Kidney (tissue), 14 donors: ENCODE results near the gene MRM1. TPM values are rescaled to one million over a fixed set of nuclear protein-coding genes. Genes with fewer than 3 reads are reported as not detected.

Source experiments
- DNase-seq, 5 donors: peaks; one replicate each; pipeline ENCODE4 v3.0.0-alpha.2; 2013 to 2020
- FAIRE-seq: peaks from 2 replicates; lab custom pipeline; 2012; peaks lifted over from hg19 to GRCh38; lab: Jason Lieb, UNC
- H3K27ac ChIP-seq, 2 donors: one replicate each; pipeline ENCODE4 v1.7.0; 2013; ENCODE audit warnings: low read depth in 2 of 2, low read length in 2 of 2, inconsistent platforms in 1 of 2
- H3K27me3 ChIP-seq: one replicate; pipeline ENCODE4 v1.7.1; 2013; ENCODE audit warnings: low read length, inconsistent platforms; ENCODE audit not compliant: control insufficient read depth, insufficient read depth
- H3K36me3 ChIP-seq, 3 donors: one replicate each; pipeline versions ENCODE4 v1.7.0 to v1.7.1; 2013; ENCODE audit warnings: low read length in 3 of 3, control low read depth in 1 of 3, inconsistent platforms in 1 of 3; ENCODE audit not compliant: insufficient read depth in 3 of 3, control insufficient read depth in 2 of 3
- H3K4me1 ChIP-seq, 3 donors: one replicate each; pipeline versions ENCODE4 v1.7.0 to v1.7.1; 2013; ENCODE audit warnings: low read length in 3 of 3, inconsistent platforms in 1 of 3, low read depth in 1 of 3; ENCODE audit not compliant: control insufficient read depth in 2 of 3, insufficient read depth in 2 of 3
- H3K4me3 ChIP-seq, 3 donors: one replicate each; pipeline versions ENCODE4 v1.7.0 to v1.8.1; 2013; ENCODE audit warnings: low read length in 3 of 3, control low read depth in 1 of 3, inconsistent platforms in 1 of 3
- H3K9ac ChIP-seq, 3 donors: one replicate each; pipeline versions ENCODE4 v1.7.0 to v1.7.1; 2013; ENCODE audit warnings: low read length in 3 of 3, control low read depth in 1 of 3, inconsistent platforms in 1 of 3
- H3K9me3 ChIP-seq, 3 donors: one replicate each; pipeline versions ENCODE4 v1.7.0 to v1.7.1; 2013; ENCODE audit warnings: low read length in 3 of 3, control low read depth in 1 of 3, inconsistent platforms in 1 of 3; ENCODE audit not compliant: control insufficient read depth in 2 of 3, insufficient read depth in 1 of 3
- CTCF ChIP-seq: IDR thresholded peaks from 3 replicates; pipeline ENCODE4 v1.5.1; 2012; ENCODE audit warnings: mild to moderate bottlenecking, moderate library complexity, borderline replicate concordance; ENCODE audit not compliant: insufficient read depth; ENCODE audit errors: extremely low read depth
- intact Hi-C: fragments of 100-400 bp; cut with DNase I; formaldehyde crosslinking; loops from one replicate; pipeline ENCODE4 v1.11.1; 2022
- polyA plus RNA-seq: library from polyadenylated mRNA; stranded (reverse); fragments of 350-450 nt; fragmentation: Illumina TruSeq; extraction: RNeasy Lipid Tissue Mini Kit (QIAGEN cat#74804); gene quantifications from one replicate; pipeline ENCODE4 v1.2.3, GENCODE V29; 2014; ENCODE audit warnings: low read depth, low replicate concordance; ENCODE audit not compliant: insufficient read depth
- total RNA-seq: library from RNA; stranded (reverse); fragmentation: NEBNext Ultra II Directional; extraction: Animal tissue kit (Norgen Biotek cat#: 25700); gene quantifications from one replicate; pipeline ENCODE4 v1.2.1, GENCODE V29; 2021
- donor health status: control.
- donor health status: control.
- donor health status: control.
- donor health status: control.
- donor health status: control.
- donor health status: DM: yes; HTN: yes; CAD: no.
- donor health status: Normal renal cell carcinoma (clear cell type).

The MRM1 gene
- total and polyA plus RNA-seq, 2 donors from 2014 or later = 8.3 to 12.4 TPM

GRCh38 chr17:36610474-36610873 lies 9.1 kb downstream of the MRM1 start:
- Histone ChIP-seq H3K36me3 (no peaks in the 10 kb centered on the region), H3K9ac (no peak overlapping the region), H3K27me3 (no peaks in the 10 kb centered on the region), H3K27ac (no peak overlapping the region), H3K9me3 (no peaks in the 10 kb centered on the region), H3K4me3 (no peak overlapping the region), H3K4me1 (no peaks in the 10 kb centered on the region)
- intact Hi-C loops = no loop called here
- no peak for FAIRE-seq
- no peak for TF ChIP-seq CTCF
- DNase-seq = no peak

DNA sequence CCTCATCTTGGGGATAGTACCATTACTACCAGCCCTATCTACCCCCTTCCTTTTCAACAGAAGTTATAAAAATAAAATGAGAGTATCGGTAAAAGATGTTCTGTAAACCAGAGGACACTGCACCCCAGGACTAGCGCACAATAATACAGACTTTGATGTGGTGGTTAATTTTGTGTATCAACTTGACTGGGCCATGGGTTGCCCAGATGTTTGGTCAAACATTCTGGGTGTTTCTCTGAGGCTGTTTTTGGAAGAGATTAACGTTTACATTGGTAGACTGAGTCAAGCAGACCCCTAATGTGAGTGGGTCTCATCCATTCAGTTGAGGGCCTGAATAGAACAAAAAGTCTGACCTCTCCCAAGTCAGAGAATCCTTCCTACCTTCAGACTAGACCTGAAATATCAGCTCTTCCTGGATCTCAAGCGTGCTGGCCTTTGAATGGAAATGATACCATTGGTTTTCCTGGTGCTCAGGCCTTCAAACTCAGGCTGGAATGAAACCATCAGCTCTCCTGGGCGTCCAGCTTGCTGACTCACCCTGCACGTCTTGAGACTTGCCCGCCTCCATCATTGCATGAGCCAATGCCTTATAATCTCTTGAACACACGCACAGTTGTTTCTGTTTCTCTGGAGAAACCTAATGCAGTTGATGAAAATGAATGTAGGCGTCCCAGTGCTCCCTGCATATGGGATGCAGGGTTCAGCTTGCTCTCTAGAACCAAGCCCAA lies 10.1 kb downstream of the MRM1 start:
- intact Hi-C loops = no loop called here
- TF ChIP-seq CTCF = no peak
- Histone ChIP-seq H3K9me3 (no peaks in the 10 kb centered on the region), H3K27ac (no peak overlapping the region), H3K27me3 (no peaks in the 10 kb centered on the region), H3K4me3 (no peak overlapping the region), H3K4me1 (no peaks in the 10 kb centered on the region), H3K9ac (no peak overlapping the region), H3K36me3 (no peaks in the 10 kb centered on the region)
- DNase-seq (peak in 1 of 5 donors; percentile 6), FAIRE-seq (no peak)

GRCh38 chr17:36612323-36612722 lies 10.9 kb downstream of the MRM1 start:
- peak in 1 of 5 donors; percentile 63 for DNase-seq
- TF ChIP-seq CTCF = no peak
- no peak overlapping the region for H3K27ac ChIP-seq
- no peak for FAIRE-seq
- H3K36me3 ChIP-seq = no peaks in the 10 kb centered on the region
- intact Hi-C loops = no loop called here
- H3K9me3 ChIP-seq = no peaks in the 10 kb centered on the region
- no peaks in the 10 kb centered on the region for H3K4me1 ChIP-seq
- H3K27me3 ChIP-seq = no peaks in the 10 kb centered on the region
- no peak overlapping the region for H3K4me3 ChIP-seq
- H3K9ac ChIP-seq = no peak overlapping the region
